Measurements from ENCODE around the gene PPFIA4. TPM values are rescaled to one million over a fixed set of nuclear protein-coding genes. Genes with fewer than 3 reads are reported as not detected.
A peak's percentile ranks its signal among the peaks of the same experiment; 100 is the strongest.

PPFIA4 gene
- total RNA-seq, 2 donors from 2014 or later, result 38.1 to 244 TPM

DNA sequence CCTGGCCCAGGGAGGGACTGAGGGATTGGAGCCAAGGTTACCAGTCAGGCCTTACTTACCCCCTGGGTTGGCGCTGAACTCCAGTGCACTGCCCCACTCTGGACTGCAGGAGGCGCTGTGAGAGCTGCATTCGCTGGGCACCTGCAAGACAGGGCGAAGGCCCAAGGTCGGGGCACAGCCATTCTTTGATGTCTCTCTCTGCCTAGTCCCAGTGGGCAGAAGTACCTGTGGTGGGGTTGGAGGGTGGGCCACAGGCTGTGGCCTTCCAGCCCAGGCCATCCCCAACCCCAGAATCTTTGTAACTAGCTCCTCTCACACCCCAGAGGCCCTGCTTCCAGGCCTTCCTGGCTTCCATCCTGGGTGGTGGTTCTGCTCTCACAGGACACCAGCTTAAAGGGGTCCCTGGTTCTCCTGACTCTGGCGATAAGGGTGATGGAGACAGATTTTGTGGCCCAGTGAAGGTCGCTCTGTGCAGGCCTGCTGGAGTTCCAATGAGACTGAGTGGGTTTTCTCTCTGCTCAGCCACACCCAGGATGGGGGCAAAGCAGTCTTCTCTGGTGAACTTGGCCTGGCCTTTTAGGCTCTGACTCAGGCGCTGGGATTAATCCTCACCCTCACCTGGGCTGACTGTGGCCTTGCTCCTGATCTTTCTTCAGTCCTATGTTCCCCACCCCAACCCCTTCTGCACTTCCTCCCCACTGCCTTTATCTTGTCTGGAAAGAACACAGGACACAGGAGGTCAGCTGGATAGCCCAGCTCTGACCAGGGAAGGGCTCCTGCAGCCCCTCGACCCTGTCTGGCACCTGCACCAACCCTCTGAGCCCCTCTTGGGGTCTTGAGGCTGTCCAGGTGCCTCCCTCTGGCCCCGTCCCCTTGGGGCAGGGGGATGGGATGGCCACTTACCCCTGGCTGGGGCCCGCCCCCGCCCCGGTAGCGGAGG, 58.6 kb downstream of the PPFIA4 start:
- no peaks in the 10 kb centered on the region for H3K36me3 Mint-ChIP-seq (ENCODE audit: low read depth)
- H3K4me1 Mint-ChIP-seq, result no peaks in the 10 kb centered on the region
- no peaks in the 10 kb centered on the region for H3K9me3 Mint-ChIP-seq
- H3K4me3 Mint-ChIP-seq, result no peak overlapping the region
- no peak overlapping the region for H3K27ac Mint-ChIP-seq
- H3K27me3 Mint-ChIP-seq, result peaks cover 18% of the 10 kb centered on the region
- peak; percentile 40 for ATAC-seq (replicated peaks)

DNA sequence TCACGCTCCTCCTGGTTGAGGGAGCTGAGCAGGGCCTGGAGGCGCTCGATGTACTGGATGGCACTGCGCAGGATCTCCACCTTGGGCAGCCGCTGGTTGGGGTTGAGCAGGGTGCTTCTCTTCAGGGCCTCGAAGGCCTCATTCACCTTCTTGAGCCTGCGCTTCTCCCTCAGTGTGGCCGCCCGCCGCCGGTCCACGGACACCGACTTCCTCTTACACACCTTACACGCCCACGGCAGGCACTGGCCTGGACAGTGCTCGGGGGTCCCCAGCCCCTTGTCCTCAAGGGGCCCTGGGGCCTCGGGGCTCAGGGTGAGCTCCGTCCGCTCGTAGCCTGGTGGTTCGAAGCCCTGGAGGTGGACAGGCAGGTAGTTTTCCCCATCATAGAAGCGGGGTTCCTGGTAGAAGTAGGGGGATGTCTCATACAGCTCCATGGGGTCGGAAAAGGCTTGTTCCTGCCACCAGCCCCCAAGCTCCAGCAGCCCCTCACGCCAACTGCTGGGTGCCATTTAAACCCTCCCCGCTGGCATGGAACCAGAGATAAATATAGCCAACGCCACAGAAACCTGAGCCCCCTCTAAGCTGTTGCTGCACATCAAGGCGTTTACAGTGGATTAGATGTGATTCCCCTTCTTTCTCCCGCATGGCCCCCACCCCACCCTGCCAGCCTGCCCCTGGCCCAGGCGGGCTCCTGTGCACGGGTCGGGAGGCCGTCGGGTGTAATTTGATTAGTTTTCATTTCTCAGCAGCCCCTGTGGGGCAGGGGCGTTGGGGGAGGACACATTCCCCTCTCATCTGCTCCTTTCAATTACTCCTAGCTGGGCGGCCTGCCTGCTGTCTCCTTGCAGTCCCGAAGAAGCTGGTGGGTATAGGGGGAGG, 59.5 kb downstream of the PPFIA4 start, which contains the start of gene MYOG:
Gene MYOG (minus strand): TSS at position 485 of the 879 bp plus-strand sequence. CDS start 51 bp downstream, at position 434.
- Mint-ChIP-seq H3K9me3 (no peaks in the 10 kb centered on the region), H3K4me1 (no peaks in the 10 kb centered on the region), H3K4me3 (no peak within 1 kb of the TSS), H3K27me3 (peaks cover 19% of the 10 kb centered on the region), H3K36me3 (ENCODE audit: low read depth) (no peaks in the 10 kb centered on the region), H3K27ac (no peak within 1 kb of the TSS)
- ATAC-seq (replicated peaks), result no peak

GRCh38 chr1:203086992-203087763, 60.9 kb downstream of the PPFIA4 start:
- peaks cover 24% of the 10 kb centered on the region for H3K27me3 Mint-ChIP-seq
- H3K4me1 Mint-ChIP-seq, result no peaks in the 10 kb centered on the region
- no peak overlapping the region for H3K27ac Mint-ChIP-seq
- no peak overlapping the region for H3K4me3 Mint-ChIP-seq
- H3K9me3 Mint-ChIP-seq, result no peaks in the 10 kb centered on the region
- no peaks in the 10 kb centered on the region for H3K36me3 Mint-ChIP-seq (ENCODE audit: low read depth)
- ATAC-seq (replicated peaks), result no peak

GRCh38 chr1:203088441-203088840, 62.1 kb downstream of the PPFIA4 start:
- ATAC-seq (replicated peaks), result no peak
- peaks cover 33% of the 10 kb centered on the region for H3K27me3 Mint-ChIP-seq
- H3K27ac Mint-ChIP-seq, result no peak overlapping the region
- H3K4me3 Mint-ChIP-seq, result no peak overlapping the region
- no peaks in the 10 kb centered on the region for H3K9me3 Mint-ChIP-seq
- no peaks in the 10 kb centered on the region for H3K4me1 Mint-ChIP-seq
- no peaks in the 10 kb centered on the region for H3K36me3 Mint-ChIP-seq (ENCODE audit: low read depth)

DNA sequence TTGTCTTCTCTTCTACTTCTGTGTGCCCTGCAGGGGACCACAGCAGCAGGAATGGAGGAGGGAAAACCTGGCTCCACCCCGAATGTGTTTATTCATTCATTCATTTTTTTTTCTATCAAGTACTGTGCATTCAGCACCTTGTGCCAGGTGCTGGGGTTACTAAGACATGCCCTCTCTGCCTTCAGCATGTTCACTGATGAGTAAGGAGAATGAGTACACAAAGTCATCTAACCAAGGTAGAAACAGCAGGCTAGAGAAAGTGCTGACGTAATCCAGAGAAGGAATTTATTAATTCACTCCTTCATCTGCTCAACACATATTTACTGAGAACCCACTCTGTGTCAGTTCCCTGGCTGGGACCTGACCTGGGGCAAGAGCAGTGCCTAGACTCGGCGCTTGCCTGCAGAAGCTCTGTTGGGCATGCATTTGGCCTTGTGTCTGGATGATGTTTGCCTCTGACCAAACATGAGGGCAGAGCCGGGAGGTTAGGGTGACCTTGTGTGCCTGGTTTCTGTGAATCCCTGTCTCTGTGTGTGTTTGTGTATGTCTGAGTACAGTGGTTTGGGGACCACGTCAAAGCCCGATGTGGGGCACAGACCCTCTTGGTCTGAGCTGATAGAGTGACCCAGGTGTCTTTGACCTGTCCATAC, 62.8 kb downstream of the PPFIA4 start:
- Mint-ChIP-seq H3K9me3 (no peaks in the 10 kb centered on the region), H3K27me3 (peaks cover 33% of the 10 kb centered on the region), H3K27ac (no peak overlapping the region), H3K4me3 (no peak overlapping the region), H3K36me3 (ENCODE audit: low read depth) (no peaks in the 10 kb centered on the region), H3K4me1 (no peaks in the 10 kb centered on the region)
- ATAC-seq (replicated peaks), result no peak

GRCh38 chr1:203089651-203090045, 63.4 kb downstream of the PPFIA4 start:
- Mint-ChIP-seq H3K27me3 (peaks cover 33% of the 10 kb centered on the region), H3K4me3 (no peak overlapping the region), H3K36me3 (ENCODE audit: low read depth) (no peaks in the 10 kb centered on the region), H3K27ac (no peak overlapping the region), H3K9me3 (peaks cover 3% of the 10 kb centered on the region), H3K4me1 (no peaks in the 10 kb centered on the region)
- ATAC-seq (replicated peaks), result no peak

DNA sequence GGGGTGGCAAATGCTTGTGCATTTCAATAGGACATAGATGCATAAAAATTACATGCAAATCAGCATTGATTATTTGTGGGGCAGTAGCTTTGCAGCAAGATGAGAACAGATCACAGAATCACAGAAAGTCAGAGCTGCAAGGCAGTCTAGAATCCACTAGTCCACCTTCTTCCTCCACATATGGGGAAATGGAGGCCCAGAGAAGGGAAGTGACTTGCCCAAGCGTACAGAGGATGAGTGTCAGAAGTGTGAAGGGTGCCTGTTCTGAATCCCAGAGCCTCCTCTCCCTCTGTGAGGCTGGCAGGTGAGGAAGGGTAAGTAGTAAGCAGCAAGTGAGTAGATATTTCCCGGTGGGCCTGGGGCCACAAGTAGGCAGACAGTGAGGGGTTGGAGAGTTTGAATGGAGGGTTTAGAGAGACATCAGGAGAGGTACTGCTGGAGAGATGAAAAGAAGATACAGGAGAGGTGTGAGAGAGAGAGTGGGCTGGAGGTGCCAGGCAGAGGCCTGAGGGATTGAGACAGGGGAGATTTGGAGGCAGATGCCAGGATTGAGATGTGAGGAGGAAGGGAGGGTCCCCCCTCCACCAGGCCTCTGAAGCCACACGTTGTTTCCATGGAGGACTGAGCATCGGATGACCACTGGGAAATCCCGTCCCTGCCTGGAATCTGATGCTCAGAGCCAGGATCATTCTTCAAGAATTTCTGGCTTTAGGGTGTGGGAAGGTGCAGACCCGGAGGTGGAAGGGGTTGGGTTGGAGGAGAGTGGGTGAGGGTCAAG, 64.3 kb downstream of the PPFIA4 start:
- Mint-ChIP-seq H3K36me3 (ENCODE audit: low read depth) (no peaks in the 10 kb centered on the region), H3K27ac (no peak overlapping the region), H3K9me3 (peaks cover 13% of the 10 kb centered on the region), H3K4me1 (no peaks in the 10 kb centered on the region), H3K27me3 (peaks cover 40% of the 10 kb centered on the region), H3K4me3 (no peak overlapping the region)
- no peak for ATAC-seq (replicated peaks)

DNA sequence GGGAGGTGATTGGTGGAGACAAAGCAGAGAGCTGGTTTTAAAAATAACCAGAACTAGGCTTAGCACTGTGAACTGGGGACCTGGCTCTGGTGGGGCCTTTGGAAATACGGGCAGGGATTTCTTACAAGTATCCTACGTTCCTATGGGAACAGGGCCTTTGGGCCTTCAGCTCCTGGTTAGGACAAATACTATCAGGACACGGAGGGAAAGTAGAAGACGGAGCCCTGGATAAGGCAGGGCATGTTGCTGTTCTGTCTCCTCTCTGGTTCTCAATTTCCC, 64.8 kb downstream of the PPFIA4 start:
- no peak for ATAC-seq (replicated peaks)
- peaks cover 15% of the 10 kb centered on the region for H3K9me3 Mint-ChIP-seq
- H3K4me1 Mint-ChIP-seq, result no peaks in the 10 kb centered on the region
- H3K27me3 Mint-ChIP-seq, result peaks cover 42% of the 10 kb centered on the region
- H3K27ac Mint-ChIP-seq, result no peak overlapping the region
- no peak overlapping the region for H3K4me3 Mint-ChIP-seq
- no peaks in the 10 kb centered on the region for H3K36me3 Mint-ChIP-seq (ENCODE audit: low read depth)

GRCh38 chr1:203091761-203092330, 65.6 kb downstream of the PPFIA4 start:
- Mint-ChIP-seq H3K4me3 (no peak overlapping the region), H3K4me1 (no peaks in the 10 kb centered on the region), H3K9me3 (peaks cover 15% of the 10 kb centered on the region), H3K27ac (no peak overlapping the region), H3K27me3 (peaks cover 42% of the 10 kb centered on the region), H3K36me3 (ENCODE audit: low read depth) (no peaks in the 10 kb centered on the region)
- no peak for ATAC-seq (replicated peaks)

DNA sequence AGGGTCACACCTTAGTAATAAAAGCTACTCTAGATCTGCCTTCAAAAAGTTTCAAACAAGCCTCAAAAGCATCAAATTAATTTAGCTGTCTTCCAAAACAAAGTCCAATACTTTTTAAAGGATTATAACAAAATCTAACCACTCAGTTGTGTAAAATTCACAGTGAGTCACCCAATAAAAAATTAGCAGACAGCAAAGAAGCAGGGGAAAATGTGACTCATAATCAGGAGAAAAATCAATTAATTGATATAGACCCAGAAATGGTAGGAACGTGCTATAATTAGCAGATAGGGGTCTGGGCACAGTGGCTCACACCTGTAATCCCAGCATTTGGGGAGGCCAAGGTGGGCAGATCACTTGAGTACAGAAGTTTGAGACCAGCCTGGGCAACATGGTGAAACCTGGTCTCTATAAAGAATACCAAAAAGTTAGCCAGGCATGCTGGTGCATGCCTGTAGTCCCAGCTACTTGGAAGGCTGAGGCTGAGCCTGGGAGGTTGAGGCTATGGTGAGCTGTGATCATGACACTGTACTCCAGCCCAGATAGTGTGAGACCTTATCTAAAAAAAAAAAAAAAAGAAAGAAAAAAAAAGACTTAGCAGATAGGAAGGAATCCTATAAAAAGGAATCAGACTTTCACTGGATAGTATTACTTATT, 67.6 kb downstream of the PPFIA4 start:
- no peaks in the 10 kb centered on the region for H3K36me3 Mint-ChIP-seq (ENCODE audit: low read depth)
- ATAC-seq (replicated peaks), result no peak
- H3K27me3 Mint-ChIP-seq, result peaks cover 38% of the 10 kb centered on the region
- no peak overlapping the region for H3K4me3 Mint-ChIP-seq
- H3K27ac Mint-ChIP-seq, result no peak overlapping the region
- H3K4me1 Mint-ChIP-seq, result no peaks in the 10 kb centered on the region
- H3K9me3 Mint-ChIP-seq, result peaks cover 15% of the 10 kb centered on the region

DNA sequence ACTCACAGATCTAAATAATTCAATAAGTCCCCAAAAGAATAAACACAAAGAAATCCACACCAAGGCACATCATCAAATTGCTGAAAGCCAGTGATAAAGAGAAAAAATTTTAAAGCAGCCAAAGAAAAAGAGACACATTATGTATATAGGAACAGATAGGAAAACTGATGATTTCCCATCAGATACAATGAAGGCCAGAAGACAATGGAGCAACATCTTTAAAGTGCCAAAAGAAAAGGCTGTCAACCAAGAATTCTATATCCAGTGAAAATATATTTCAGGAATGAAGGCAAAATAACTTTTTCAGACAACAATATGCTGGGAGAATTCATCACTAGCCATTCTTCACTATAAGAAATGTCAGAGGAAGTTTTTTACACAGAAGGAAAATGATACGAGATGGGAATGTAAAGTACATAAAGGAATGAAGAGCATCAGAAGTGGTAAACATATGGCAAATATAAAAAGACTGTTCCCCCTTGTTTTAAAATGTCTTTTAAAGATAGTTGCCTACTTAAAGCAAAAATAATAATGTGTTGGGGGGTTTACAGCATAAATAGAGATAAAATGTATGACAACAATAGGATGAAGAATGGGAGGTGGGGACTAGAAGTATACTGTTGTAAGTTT, 68.9 kb downstream of the PPFIA4 start:
- Mint-ChIP-seq H3K36me3 (ENCODE audit: low read depth) (no peaks in the 10 kb centered on the region), H3K4me3 (no peak overlapping the region), H3K9me3 (peaks cover 15% of the 10 kb centered on the region), H3K27ac (no peak overlapping the region), H3K4me1 (no peaks in the 10 kb centered on the region), H3K27me3 (peaks cover 38% of the 10 kb centered on the region)
- no peak for ATAC-seq (replicated peaks)

GRCh38 chr1:203096566-203096965, 70.3 kb downstream of the PPFIA4 start:
- Mint-ChIP-seq H3K9me3 (peaks cover 15% of the 10 kb centered on the region), H3K4me1 (no peaks in the 10 kb centered on the region), H3K27ac (no peak overlapping the region), H3K36me3 (ENCODE audit: low read depth) (no peaks in the 10 kb centered on the region), H3K4me3 (no peak overlapping the region), H3K27me3 (peaks cover 35% of the 10 kb centered on the region)
- no peak for ATAC-seq (replicated peaks)
